ENCODE data around the gene RASGEF1C.

DNA sequence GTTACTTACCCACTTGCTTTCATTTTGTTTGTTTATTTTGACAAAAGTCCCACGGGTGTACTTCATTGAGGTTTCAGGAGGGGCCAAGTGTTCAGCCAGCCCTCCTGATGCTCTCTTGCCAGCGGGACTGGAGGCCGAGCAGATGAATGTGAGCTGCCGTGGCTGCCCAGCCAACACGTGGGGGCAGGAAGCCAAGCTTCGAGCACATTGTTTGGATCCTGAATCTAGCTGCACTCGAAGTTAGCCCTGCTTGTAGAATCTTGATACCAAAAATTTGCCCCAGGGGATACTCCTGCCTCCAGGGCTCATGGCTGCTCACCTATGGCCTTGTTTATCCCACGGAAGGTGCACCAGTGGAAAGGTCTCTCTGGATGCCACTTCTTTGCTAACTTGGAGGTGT lies 49.3 kb downstream of the RASGEF1C start:
- TF ChIP-seq POLR2A (IDR thresholded peaks at IDR 0.05): no peak
- TF ChIP-seq, protein P1, sequence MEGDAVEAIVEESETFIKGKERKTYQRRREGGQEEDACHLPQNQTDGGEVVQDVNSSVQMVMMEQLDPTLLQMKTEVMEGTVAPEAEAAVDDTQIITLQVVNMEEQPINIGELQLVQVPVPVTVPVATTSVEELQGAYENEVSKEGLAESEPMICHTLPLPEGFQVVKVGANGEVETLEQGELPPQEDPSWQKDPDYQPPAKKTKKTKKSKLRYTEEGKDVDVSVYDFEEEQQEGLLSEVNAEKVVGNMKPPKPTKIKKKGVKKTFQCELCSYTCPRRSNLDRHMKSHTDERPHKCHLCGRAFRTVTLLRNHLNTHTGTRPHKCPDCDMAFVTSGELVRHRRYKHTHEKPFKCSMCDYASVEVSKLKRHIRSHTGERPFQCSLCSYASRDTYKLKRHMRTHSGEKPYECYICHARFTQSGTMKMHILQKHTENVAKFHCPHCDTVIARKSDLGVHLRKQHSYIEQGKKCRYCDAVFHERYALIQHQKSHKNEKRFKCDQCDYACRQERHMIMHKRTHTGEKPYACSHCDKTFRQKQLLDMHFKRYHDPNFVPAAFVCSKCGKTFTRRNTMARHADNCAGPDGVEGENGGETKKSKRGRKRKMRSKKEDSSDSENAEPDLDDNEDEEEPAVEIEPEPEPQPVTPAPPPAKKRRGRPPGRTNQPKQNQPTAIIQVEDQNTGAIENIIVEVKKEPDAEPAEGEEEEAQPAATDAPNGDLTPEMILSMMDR (IDR thresholded peaks at IDR 0.05): no peak
